ENCODE measurements around the gene TBC1D8. TPM values are rescaled to one million over a fixed set of nuclear protein-coding genes. Genes with fewer than 3 reads are reported as not detected.

The TBC1D8 gene
- total RNA-seq, 2 donors from 2014 or later: 63.8 to 111 TPM

- peak overlapping the region in 3 of 4 donors; percentile 37 to 60 (median 40) for H3K27ac ChIP-seq
- H3K9me3 ChIP-seq: no peaks in the 10 kb centered on the region
- no peak overlapping the region for H3K4me3 ChIP-seq
- TF ChIP-seq POLR2A (IDR thresholded peaks at IDR 0.05) (no peak), CTCF (IDR thresholded peaks at IDR 0.05) (no peak)
- H3K4me1 ChIP-seq: peaks cover 66% of the 10 kb centered on the region
- no peak for ATAC-seq
- no peak for DNase-seq
- WGBS, 2 donors: 16 to 18% methylated on average over 4 of the region's 4 CpGs
- no peaks in the 10 kb centered on the region for H3K36me3 ChIP-seq (replicated peaks in 1 of 2; ENCODE audit: insufficient read depth in 1 of 2, low read depth in 2 of 2)
- H3K27me3 ChIP-seq: no peaks in the 10 kb centered on the region
- intact Hi-C loops (cut with DNase I): no loop called here
Measured at GRCh38 chr2:101105654-101106053, 45.5 kb downstream of the TBC1D8 start.

- Histone ChIP-seq H3K27me3 (no peaks in the 10 kb centered on the region), H3K4me3 (no peak overlapping the region), H3K36me3 (replicated peaks in 1 of 2; ENCODE audit: insufficient read depth in 1 of 2, low read depth in 2 of 2) (no peaks in the 10 kb centered on the region), H3K9me3 (no peaks in the 10 kb centered on the region), H3K27ac (peak overlapping the region in 1 of 4 donors; percentile 15), H3K4me1 (peaks cover 36% of the 10 kb centered on the region)
- intact Hi-C loops (cut with DNase I): no loop called here
- ATAC-seq: no peak
- TF ChIP-seq POLR2A (IDR thresholded peaks at IDR 0.05) (no peak), CTCF (IDR thresholded peaks at IDR 0.05) (no peak)
- no peak for DNase-seq
Measured at GRCh38 chr2:101097638-101098037, 53.5 kb downstream of the TBC1D8 start.

GRCh38 chr2:101096619-101097142 lies 54.5 kb downstream of the TBC1D8 start:
- Histone ChIP-seq H3K9me3 (no peaks in the 10 kb centered on the region), H3K27me3 (no peaks in the 10 kb centered on the region), H3K4me1 (peaks cover 36% of the 10 kb centered on the region), H3K36me3 (replicated peaks in 1 of 2; ENCODE audit: insufficient read depth in 1 of 2, low read depth in 2 of 2) (no peaks in the 10 kb centered on the region), H3K4me3 (no peak overlapping the region), H3K27ac (peak overlapping the region in 1 of 4 donors; percentile 15)
- no peak for ATAC-seq
- WGBS, 2 donors: 66 to 73% methylated on average over 4 of the region's 4 CpGs
- intact Hi-C loops (cut with DNase I): no loop called here
- DNase-seq: no peak
- TF ChIP-seq CTCF (IDR thresholded peaks at IDR 0.05) (no peak), POLR2A (IDR thresholded peaks at IDR 0.05) (no peak)

GRCh38 chr2:101094351-101094750 lies 56.8 kb downstream of the TBC1D8 start:
- no peaks in the 10 kb centered on the region for H3K9me3 ChIP-seq
- peaks cover 41% of the 10 kb centered on the region for H3K4me1 ChIP-seq
- H3K36me3 ChIP-seq (replicated peaks in 1 of 2; ENCODE audit: insufficient read depth in 1 of 2, low read depth in 2 of 2): no peaks in the 10 kb centered on the region
- 19 to 27% methylated on average over 1 of the region's 1 CpG for WGBS, 2 donors
- H3K27me3 ChIP-seq: no peaks in the 10 kb centered on the region
- no peak for ATAC-seq
- DNase-seq: no peak
- TF ChIP-seq POLR2A (IDR thresholded peaks at IDR 0.05): no peak
- no peak for TF ChIP-seq CTCF (IDR thresholded peaks at IDR 0.05)
- H3K27ac ChIP-seq: no peak overlapping the region
- no peak overlapping the region for H3K4me3 ChIP-seq
- intact Hi-C loops (cut with DNase I): no loop called here

Measured in body of pancreas (tissue), 4 donors.